Stimulated activated CD8-positive, alpha-beta memory T cell treated with anti-CD3 and anti-CD28 coated beads, Interleukin-15, amount 100 ng/mL, for 48 hours (primary cell): Measurements from ENCODE around the gene ROBO3.

ENCODE experiments used
- DNase-seq, 2 donors: peaks; one replicate each; pipeline ENCODE4 v3.0.0-alpha.2; 2020; ENCODE audit warnings: low read depth in 2 of 2

Gene ROBO3

GRCh38 chr11:124922831-124923230 is 57.6 kb downstream of the ROBO3 start:
- no peak for DNase-seq

- DNase-seq: no peak
Measured at GRCh38 chr11:124923296-124923695, 58.1 kb downstream of the ROBO3 start.

- DNase-seq: no peak
Measured at GRCh38 chr11:124928942-124929665, 63.9 kb downstream of the ROBO3 start.

- DNase-seq: no peak
Measured at GRCh38 chr11:124930799-124931198, 65.6 kb downstream of the ROBO3 start.
